Mucosa of descending colon (tissue), 3 donors: ENCODE data around the gene PLXND1. TPM values are rescaled to one million over a fixed set of nuclear protein-coding genes. Genes with fewer than 3 reads are reported as not detected.

Experiments used
- ATAC-seq: fragments of 200-7000 bp; cut with Tn5 transposase; one replicate; pipeline ENCODE4 v1.9.1; 2020; ENCODE audit warnings: mild to moderate bottlenecking, moderate library complexity
- DNase-seq, 3 donors: peaks; one replicate each; pipeline ENCODE4 v3.0.0-alpha.2; 2020
- H3K36me3 ChIP-seq: fragments of 200-600 bp; one replicate; pipeline ENCODE4 v1.8.0; 2021; ENCODE audit warnings: low read depth, mild to moderate bottlenecking
- H3K4me1 ChIP-seq: fragments of 200-600 bp; one replicate; pipeline ENCODE4 v1.8.0; 2021; ENCODE audit warnings: low read depth, mild to moderate bottlenecking
- H3K4me3 ChIP-seq: fragments of 200-600 bp; one replicate; pipeline ENCODE4 v1.8.0; 2021; ENCODE audit warnings: mild to moderate bottlenecking
- H3K9me3 ChIP-seq: fragments of 200-600 bp; one replicate; pipeline ENCODE4 v1.8.0; 2021; ENCODE audit warnings: mild to moderate bottlenecking
- CTCF ChIP-seq: fragments of 200-600 bp; IDR thresholded peaks from one replicate; pipeline ENCODE4 v1.8.0; 2022; ENCODE audit warnings: antibody characterized with exemption, mild to moderate bottlenecking
- intact Hi-C, 2 donors: fragments of 100-400 bp; cut with DNase I in 1 of 2; cut with micrococcal nuclease in 1 of 2; formaldehyde crosslinking; loops; one replicate each; pipeline versions ENCODE4 v1.11.0 to v1.11.1; 2022; cut with DNase I, micrococcal nuclease
- total RNA-seq, 3 donors: library from RNA; stranded (reverse); fragmentation: NEBNext Ultra II Directional in 2 of 3; extraction: Animal tissue kit (Norgen Biotek cat#: 25700) in 2 of 3; gene quantifications; one replicate each; pipeline versions ENCODE4 v1.2.1 to v1.2.4, GENCODE V29; 2021 to 2023
- donor health status: DM: no; HTN: no; CAD: no; lungs with moderate emphysema.
- donor health status: DM: no; HTN: no; CAD: no.
- donor health status: DM: no; HTN: yes; CAD: no.

Gene PLXND1
- total RNA-seq, 3 donors from 2014 or later: 26.8 to 57.1 (median 48.1) TPM

- ATAC-seq (no peak), DNase-seq (no peak)
- Histone ChIP-seq H3K36me3 (no peaks in the 10 kb centered on the region), H3K4me1 (peaks cover 17% of the 10 kb centered on the region), H3K9me3 (no peaks in the 10 kb centered on the region), H3K4me3 (no peak overlapping the region)
- TF ChIP-seq CTCF: no peak
- intact Hi-C loops: no loop called here
Observed at GRCh38 chr3:129597087-129597999, 9.1 kb downstream of the PLXND1 start.

- intact Hi-C loops: no loop called here
- ATAC-seq (peak; percentile 41), DNase-seq (peak; percentile 63 to 79 (median 71))
- H3K36me3 ChIP-seq: no peaks in the 10 kb centered on the region
- peaks cover 17% of the 10 kb centered on the region for H3K4me1 ChIP-seq
- H3K4me3 ChIP-seq: no peak overlapping the region
- H3K9me3 ChIP-seq: no peaks in the 10 kb centered on the region
- no peak for TF ChIP-seq CTCF
Observed at GRCh38 chr3:129596194-129597086, 10.0 kb downstream of the PLXND1 start.

- intact Hi-C loops: no loop called here
- Histone ChIP-seq H3K36me3 (no peaks in the 10 kb centered on the region), H3K4me1 (peaks cover 17% of the 10 kb centered on the region), H3K4me3 (no peak overlapping the region), H3K9me3 (no peaks in the 10 kb centered on the region)
- TF ChIP-seq CTCF: no peak
- no peak for ATAC-seq
- DNase-seq: no peak
Observed at GRCh38 chr3:129595544-129596193, 10.8 kb downstream of the PLXND1 start.

GRCh38 chr3:129594907-129595390 is 11.5 kb downstream of the PLXND1 start:
- ATAC-seq: no peak
- TF ChIP-seq CTCF: no peak
- DNase-seq: no peak
- Histone ChIP-seq H3K36me3 (no peaks in the 10 kb centered on the region), H3K9me3 (no peaks in the 10 kb centered on the region), H3K4me3 (no peak overlapping the region), H3K4me1 (peaks cover 17% of the 10 kb centered on the region)
- intact Hi-C loops: no loop called here

- intact Hi-C loops: no loop called here
- Histone ChIP-seq H3K36me3 (no peaks in the 10 kb centered on the region), H3K4me3 (no peak overlapping the region), H3K9me3 (no peaks in the 10 kb centered on the region), H3K4me1 (peaks cover 17% of the 10 kb centered on the region)
- ATAC-seq (no peak), DNase-seq (no peak)
- no peak for TF ChIP-seq CTCF
Observed at GRCh38 chr3:129594409-129594808, 12.1 kb downstream of the PLXND1 start.
